ENCODE data around the gene KRT6C.
"Not testable (repeated sequence)": the region's sequence is repeated elsewhere in the genome, so short reads cannot be mapped to it uniquely, and the experiment has no call there.

Gene KRT6C

DNA sequence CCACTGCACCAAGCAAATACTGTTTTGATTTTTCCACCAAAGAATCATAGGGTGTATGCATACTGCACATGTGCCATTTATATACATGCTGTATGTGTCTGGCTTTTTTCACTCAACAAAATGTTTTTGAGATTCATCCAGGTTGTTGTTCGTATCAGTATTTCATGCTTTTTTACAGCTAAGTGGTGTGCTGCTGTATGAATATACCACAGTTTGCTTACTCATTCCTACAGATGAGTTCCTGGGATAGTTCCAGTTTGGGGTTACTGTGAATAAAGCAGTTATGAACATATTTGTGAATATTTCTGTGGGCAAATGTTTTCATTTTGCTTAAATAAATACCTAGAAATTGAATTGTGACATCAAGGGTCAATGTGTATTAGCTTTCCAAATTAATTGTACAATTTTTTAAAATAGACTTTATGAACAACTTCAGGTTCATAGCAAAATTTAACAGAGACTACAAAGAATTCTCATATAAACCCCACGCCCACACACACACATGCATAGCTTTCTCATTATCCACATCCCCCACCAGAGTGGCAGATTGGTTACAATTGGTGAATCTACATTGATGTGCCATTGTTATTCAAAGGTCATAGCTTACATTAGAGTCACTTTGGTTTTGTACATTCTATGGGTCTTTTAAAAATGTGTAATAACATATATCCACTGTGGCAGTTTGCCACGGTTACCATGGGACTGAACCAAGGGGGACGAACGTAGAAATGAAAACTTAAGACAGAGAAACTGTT is 26.4 kb upstream of the KRT6C start:
- DNase-seq (ENCODE audit: low read depth in 2 of 2): no peak

GRCh38 chr12:52498946-52499345 is 25.3 kb upstream of the KRT6C start:
- DNase-seq (ENCODE audit: low read depth in 2 of 2): no peak

- no peak for DNase-seq (ENCODE audit: low read depth in 2 of 2)
These were observed 24.4 kb upstream of the KRT6C start for GRCh38 chr12:52497975-52498374.

GRCh38 chr12:52496590-52497071 is 23.0 kb upstream of the KRT6C start:
- no peak for DNase-seq (ENCODE audit: low read depth in 2 of 2)

- no peak for DNase-seq (ENCODE audit: low read depth in 2 of 2)
These were observed 22.4 kb upstream of the KRT6C start for GRCh38 chr12:52496054-52496453.

DNA sequence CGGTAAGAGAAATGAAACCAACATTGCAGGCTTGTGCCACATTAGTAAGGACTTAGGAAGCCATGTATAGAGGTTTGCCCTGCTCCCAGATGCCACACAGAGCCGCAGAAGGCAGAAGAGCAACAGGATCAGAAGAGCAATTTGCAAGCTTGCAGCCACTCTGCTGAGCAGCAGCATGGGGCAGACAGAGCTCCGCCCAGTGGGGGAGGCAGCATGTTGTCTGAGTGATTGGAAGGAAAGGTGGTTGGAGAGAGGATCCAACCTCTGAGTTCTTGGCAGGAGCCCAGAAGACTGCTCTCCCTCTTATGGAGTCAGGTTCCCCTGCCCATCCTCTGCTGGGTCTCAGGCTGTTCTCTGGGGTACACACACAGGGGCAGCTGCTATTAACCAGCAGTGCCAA is 21.8 kb upstream of the KRT6C start:
- no peak for DNase-seq (ENCODE audit: low read depth in 2 of 2)

GRCh38 chr12:52494518-52494917 is 20.9 kb upstream of the KRT6C start:
- DNase-seq (ENCODE audit: low read depth in 2 of 2): no peak

DNA sequence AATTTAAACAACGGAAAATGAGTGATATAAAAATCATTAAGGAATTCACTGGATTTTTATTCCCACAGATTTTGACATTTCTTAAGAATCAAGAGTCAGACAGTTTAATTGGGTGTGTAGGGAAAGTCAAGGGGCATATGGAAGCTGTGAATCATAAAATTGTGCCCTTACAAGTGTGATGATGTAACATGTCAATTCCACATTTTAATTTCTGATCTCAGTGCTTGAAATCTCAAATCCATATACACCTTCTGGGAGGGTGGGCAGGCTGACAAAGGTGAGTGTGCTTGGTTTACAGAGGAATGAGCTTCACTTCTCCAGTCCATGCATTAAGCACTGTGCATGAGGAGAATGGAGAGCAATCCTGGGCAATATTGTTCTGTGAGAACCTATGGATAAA is 20.5 kb upstream of the KRT6C start:
- DNase-seq (ENCODE audit: low read depth in 2 of 2): no peak

DNA sequence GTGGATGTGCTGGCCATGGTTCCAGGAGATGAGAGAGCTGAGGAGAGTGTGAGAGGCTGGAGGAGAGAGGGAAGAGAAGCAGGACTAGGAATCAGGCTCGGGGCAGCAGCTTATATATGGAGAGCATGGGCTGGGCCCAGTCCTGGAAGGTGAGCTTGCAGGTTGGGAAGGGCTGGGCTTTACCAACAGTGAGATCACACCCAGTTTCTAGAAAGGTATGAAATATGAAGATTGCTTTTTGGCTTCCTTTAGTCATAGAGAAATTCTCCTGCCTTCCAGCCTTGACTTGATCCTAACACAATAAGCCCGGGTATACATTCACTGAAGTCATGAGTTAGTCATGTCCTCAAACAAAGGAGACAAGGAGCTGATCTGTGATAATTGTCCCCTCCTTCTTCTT is 19.6 kb upstream of the KRT6C start, which contains the start of gene KRT6A:
KRT6A (minus strand) TSS at position 86 of the 400 bp plus-strand sequence; CDS start at position 17, 69 bp downstream.
- DNase-seq (ENCODE audit: low read depth in 2 of 2): no peak

DNA sequence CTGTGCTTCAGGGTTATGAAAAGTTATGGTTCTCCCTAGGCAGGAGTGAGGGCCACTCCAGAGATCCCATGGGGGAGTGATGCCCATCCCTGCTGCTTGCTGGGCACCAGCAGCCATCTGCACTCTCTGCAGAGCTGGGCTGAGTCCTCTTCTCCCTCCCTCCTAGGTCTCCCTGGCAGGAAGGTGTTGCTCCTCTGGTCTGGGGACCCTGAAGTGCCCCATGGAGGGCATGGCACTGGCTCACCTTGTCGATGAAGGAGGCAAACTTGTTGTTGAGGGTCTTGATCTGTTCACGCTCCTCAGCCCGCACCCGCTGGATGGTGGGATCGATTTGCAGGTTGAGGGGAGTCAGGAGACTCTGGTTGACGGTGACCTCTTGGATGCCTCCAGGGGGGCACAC is 18.8 kb upstream of the KRT6C start:
- not testable (repeated sequence) for DNase-seq (ENCODE audit: low read depth in 2 of 2)

DNA sequence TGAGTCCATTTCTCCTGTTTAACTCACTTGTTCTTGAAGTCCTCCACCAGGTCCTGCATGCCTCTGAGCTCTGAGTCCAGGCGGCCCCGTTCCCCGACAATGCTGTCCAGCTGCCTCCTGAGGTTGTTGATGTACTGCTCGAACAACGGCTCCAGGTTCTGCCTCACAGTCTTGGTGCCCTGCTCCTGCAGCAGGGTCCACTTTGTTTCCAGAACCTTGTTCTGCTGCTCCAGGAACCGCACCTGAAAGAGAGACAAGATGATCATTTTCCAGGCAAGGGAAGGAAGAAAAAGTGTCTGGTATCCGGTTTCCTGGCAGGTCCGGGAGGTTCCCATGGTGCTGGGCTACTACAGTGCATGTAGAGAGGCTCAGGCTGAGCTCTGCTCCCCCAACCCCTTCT is 17.9 kb upstream of the KRT6C start:
- DNase-seq (ENCODE audit: low read depth in 2 of 2): not testable (repeated sequence)

DNA sequence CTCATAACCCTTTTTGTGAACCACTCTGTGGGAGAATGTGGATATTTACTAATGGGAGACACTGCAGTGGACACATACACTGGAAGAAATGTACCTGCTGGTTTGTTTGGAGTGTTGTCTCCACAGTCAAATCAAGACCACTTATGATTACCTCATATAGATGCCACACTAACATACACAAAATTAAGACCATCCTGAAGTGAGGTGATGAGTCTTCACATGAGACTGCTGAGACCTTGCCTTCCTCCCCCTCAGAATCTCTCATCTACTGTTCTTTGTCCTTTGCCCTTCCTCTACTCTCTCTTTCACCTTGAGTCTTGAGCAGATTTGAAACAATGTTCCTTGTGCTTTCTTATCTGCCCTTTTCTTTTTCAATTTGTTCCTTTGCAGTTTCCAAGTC is 15.1 kb upstream of the KRT6C start:
- no peak for DNase-seq (ENCODE audit: low read depth in 2 of 2)

DNA sequence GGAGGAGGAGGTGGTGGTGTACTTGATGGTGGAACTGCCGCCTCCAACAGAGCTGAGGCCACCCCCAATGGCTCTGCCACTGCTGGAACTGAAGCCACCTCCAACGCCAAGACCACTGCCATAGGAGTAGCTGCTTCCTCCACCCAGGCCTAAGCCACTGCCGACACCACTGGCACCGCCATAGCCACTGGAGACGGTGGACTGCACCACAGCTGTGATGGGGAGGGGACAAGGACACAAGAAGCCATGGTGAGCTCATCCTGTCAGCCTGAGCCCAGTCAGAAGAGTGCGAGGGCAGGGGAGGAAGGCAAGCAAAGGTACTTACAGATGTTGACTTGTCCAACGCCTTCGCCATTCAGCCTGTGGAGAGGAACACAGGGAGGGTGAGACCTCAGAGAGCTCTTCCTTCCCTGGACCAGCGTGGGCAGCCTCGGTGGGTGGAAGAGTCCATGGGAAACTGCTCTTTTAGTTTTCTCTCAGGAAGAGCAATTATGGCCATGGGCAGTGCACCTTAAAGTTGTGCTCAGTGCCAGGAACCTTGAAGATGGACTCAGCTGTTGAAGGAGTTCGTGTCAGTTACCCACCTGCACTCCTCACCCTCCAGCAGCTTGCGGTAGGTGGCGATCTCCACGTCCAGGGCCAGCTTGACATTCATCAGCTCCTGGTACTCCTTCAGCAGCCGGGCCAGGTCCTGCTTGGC is 14.3 kb upstream of the KRT6C start:
- not testable (repeated sequence) for DNase-seq (ENCODE audit: low read depth in 2 of 2)

DNA sequence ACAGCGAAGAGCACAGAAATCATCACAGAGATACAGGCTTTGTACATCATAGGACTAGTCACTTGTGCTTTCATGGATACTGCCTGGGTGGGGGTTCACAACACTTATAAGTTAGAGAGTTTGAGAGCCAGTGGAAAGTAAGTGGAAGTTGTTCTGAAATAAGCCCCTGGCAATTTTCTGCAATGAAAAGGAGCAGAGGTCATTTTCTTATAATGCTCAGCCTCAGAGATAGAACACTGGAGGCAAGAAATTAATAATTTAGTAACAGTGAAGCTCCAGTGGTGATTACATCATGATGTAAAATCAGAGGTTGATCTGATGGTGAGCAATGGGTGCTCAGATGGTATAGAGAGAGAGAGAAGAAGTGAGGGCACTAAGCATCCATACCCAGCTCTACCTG is 13.6 kb upstream of the KRT6C start:
- no peak for DNase-seq (ENCODE audit: low read depth in 2 of 2)

GRCh38 chr12:52486166-52487105 is 12.8 kb upstream of the KRT6C start:
- DNase-seq (ENCODE audit: low read depth in 2 of 2): no peak

GRCh38 chr12:52480073-52480472 is 6.5 kb upstream of the KRT6C start:
- DNase-seq (ENCODE audit: low read depth in 2 of 2): no peak

- DNase-seq (ENCODE audit: low read depth in 2 of 2): no peak
These were observed 4.0 kb upstream of the KRT6C start for GRCh38 chr12:52477651-52478050.

- DNase-seq (ENCODE audit: low read depth in 2 of 2): no peak
These were observed 607 bp upstream of the KRT6C start for GRCh38 chr12:52474212-52474611.

DNA sequence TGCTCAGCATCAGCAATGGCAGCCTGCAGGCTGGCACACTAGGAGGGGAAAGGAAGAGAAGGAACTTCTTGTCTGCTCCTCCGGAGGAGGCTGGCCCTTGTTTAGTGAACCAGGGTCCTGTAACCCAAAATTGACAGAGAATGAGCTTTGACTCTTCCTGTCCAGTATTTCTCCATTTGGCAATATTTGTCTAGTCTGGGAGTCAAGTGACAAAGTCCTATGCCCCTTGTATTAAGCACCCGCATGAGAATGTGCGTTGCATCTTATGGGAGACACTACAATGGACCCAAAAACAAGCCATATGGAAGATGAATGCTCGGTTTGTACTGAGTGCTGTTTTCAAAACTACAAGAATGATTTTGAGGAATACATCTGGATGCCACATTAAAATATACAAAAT is 3.8 kb downstream of the KRT6C start:
- DNase-seq (ENCODE audit: low read depth in 2 of 2): no peak

GRCh38 chr12:52464897-52465296 is 8.7 kb downstream of the KRT6C start:
- DNase-seq (ENCODE audit: low read depth in 2 of 2): no peak

GRCh38 chr12:52461693-52462092 is 11.9 kb downstream of the KRT6C start:
- DNase-seq (ENCODE audit: low read depth in 2 of 2): no peak

DNA sequence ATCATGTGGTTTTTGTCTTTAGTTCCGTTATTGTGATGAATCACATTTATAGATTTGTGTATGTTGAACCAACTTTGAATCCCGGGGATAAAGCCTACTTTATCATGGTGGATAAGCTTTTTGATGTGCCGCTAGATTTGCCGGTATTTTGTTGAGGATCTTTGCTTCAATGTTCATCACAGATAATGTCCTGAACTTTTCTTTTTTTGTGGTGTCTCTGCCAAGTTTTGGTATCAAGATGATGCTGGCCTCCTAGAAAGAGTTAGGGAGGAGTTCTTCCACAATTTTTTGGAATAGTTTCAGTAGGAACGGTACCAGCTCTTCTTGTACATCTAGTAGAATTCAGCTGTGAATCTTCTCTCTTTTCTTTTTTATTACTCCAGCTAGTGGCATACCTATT is 14.7 kb downstream of the KRT6C start:
- no peak for DNase-seq (ENCODE audit: low read depth in 2 of 2)
